NB4 (cell line): Measurements from ENCODE around the gene APOBEC4.
A peak's percentile ranks its signal among the peaks of the same experiment; 100 is the strongest.
"Not testable (repeated sequence)": the region's sequence is repeated elsewhere in the genome, so short reads cannot be mapped to it uniquely, and the experiment has no call there.

Experiments
- DNase-seq: peaks from one replicate; pipeline ENCODE4 v3.0.0; 2010; ENCODE audit warnings: low read depth
- H3K4me3 ChIP-seq: one replicate; pipeline ENCODE4 v1.5.1; 2011; ENCODE audit warnings: mild to moderate bottlenecking, low read depth, low read length, moderate library complexity
- CTCF ChIP-seq: IDR thresholded peaks from one replicate; pipeline ENCODE4 v1.5.1; 2012; ENCODE audit warnings: low read depth, low read length
- MYC ChIP-seq: IDR thresholded peaks from 2 replicates; pipeline ENCODE4 v1.6.1; 2011; ENCODE audit warnings: low read depth, low read length
- POLR2A ChIP-seq: IDR thresholded peaks from 2 replicates; pipeline ENCODE4 v1.6.1; 2011; ENCODE audit warnings: mild to moderate bottlenecking; ENCODE audit not compliant: insufficient read length; ENCODE audit errors: extremely low read depth
- TF ChIP-seq, protein P1 (sequence below): IDR thresholded peaks from 2 replicates; pipeline ENCODE4 v1.6.1; 2011; ENCODE audit warnings: low read depth, low read length

APOBEC4 gene

DNA sequence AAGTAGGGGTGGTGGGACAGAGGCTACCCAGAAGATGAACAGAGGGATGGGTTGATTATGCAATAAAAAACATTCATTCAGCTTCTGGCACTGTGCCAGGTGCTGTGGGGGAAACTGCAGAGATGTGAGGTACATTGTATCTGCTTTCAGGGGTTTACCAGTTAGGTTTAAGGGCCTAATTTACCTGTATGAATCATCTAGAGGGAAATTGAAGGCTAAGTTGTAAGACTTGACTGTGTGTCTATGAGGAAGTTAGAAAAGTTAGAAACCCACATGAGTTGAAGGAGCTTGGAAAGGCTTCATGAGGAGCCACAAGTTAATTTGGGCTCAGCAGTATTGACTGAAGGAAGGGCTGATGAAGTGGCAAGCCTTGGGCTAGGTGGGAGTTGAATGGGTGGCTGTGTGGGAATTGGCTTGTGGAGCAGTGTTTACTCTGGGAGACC lies 36.7 kb upstream of the APOBEC4 start:
- no peak for TF ChIP-seq CTCF
- TF ChIP-seq, protein P1, sequence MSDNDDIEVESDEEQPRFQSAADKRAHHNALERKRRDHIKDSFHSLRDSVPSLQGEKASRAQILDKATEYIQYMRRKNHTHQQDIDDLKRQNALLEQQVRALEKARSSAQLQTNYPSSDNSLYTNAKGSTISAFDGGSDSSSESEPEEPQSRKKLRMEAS, result no peak
- no peak for DNase-seq

DNA sequence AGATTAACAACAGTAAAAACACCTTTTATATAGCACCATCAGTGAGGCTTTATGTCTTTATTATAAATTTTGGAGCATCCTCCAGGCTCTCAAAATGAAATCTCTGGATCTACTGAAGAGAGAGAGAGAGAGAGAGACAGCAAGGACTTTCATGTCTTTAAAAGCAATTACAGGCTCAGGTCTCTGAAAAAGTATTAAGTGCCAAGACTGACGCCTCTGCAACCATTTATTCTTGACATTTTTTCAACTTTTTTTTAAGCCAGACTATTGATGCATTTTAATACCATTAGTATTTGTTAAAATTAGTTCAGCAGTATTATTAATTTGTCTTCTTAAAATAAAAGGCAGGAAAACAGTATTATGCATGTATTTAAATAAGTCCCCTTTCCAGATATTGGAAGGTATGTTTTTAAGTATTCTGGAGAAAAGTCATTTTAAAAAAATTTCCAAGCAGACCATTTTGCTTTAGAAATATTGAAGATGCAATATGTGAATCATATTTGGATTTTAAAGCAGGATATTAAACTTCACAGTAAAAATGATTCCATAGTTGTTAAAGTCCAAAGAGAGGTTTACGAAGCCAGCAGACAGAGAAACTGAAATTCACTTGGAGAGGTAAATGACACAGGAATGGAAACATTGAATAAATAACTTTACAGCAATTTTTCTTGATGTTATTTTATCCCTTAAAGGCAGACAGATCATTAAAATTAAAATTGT lies 35.4 kb upstream of the APOBEC4 start:
- no peak for DNase-seq
- TF ChIP-seq POLR2A (no peak), MYC (no peak), CTCF (no peak)
- TF ChIP-seq, protein P1, result no peak

More for the DNA sequence above, 36.7 kb upstream of the APOBEC4 start:
- H3K4me3 ChIP-seq, result no peak overlapping the region

GRCh38 chr1:183687546-183688304 lies 34.6 kb upstream of the APOBEC4 start:
- no peak overlapping the region for H3K4me3 ChIP-seq
- TF ChIP-seq, protein P1, result no peak
- TF ChIP-seq CTCF, result no peak
- no peak for DNase-seq

More for the DNA sequence above, 35.4 kb upstream of the APOBEC4 start:
- no peak overlapping the region for H3K4me3 ChIP-seq

GRCh38 chr1:183686229-183686628 lies 33.1 kb upstream of the APOBEC4 start:
- DNase-seq, result no peak
- no peak overlapping the region for H3K4me3 ChIP-seq
- TF ChIP-seq CTCF (no peak), MYC (no peak), POLR2A (no peak)
- TF ChIP-seq, protein P1, result no peak

GRCh38 chr1:183685112-183685713 lies 32.1 kb upstream of the APOBEC4 start:
- peak; percentile 57 for DNase-seq
- TF ChIP-seq POLR2A, result no peak
- no peak for TF ChIP-seq MYC
- TF ChIP-seq, protein P1, result no peak
- TF ChIP-seq CTCF, result peak; percentile 54
- H3K4me3 ChIP-seq, result no peak overlapping the region

DNA sequence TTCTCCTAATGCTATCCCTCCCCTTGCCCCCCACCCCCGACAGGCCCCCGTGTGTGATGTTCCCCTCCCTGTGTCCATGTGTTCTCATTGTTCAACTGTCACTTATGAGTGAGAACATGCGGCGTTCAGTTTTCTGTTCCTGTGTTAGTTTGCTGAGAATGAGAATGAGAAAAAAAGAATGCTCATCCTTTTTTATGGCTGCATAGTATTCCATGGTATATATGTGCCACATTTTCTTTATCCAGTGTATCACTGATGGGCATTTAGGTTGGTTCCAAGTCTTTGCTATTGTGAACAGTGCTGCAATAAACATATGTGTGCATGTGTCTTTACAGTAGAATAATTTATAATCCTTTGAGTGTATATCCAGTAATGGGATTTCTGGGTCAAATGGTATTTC lies 26.2 kb upstream of the APOBEC4 start:
- H3K4me3 ChIP-seq, DNase-seq: not testable (repeated sequence)
